Ectodermal cell (in vitro differentiated cells): ENCODE data around the gene PLXNA2.

Source experiments
- H3K27ac ChIP-seq: 2 replicates; pipeline ENCODE4 v1.7.0; 2013; ENCODE audit warnings: mild to moderate bottlenecking, low read depth, low read length; ENCODE audit not compliant: insufficient read depth, poor library complexity, severe bottlenecking
- H3K27me3 ChIP-seq: 2 replicates; pipeline ENCODE4 v1.7.0; 2013; ENCODE audit warnings: mild to moderate bottlenecking, low read length; ENCODE audit not compliant: insufficient read depth, control insufficient read depth, poor library complexity, severe bottlenecking
- H3K36me3 ChIP-seq: one replicate; pipeline ENCODE4 v1.7.0; 2013; ENCODE audit warnings: low read length; ENCODE audit not compliant: control insufficient read depth, insufficient read depth
- H3K4me1 ChIP-seq: one replicate; pipeline ENCODE4 v1.7.0; 2013; ENCODE audit warnings: low read length; ENCODE audit not compliant: control insufficient read depth, insufficient read depth
- H3K4me3 ChIP-seq: 2 replicates; pipeline ENCODE4 v1.7.0; 2013; ENCODE audit warnings: low read depth, low read length, control low read depth; ENCODE audit not compliant: insufficient read depth
- H3K9me3 ChIP-seq: 2 replicates; pipeline ENCODE4 v1.7.0; 2013; ENCODE audit warnings: mild to moderate bottlenecking, low read length, moderate library complexity; ENCODE audit not compliant: control insufficient read depth
- WGBS, 2 experiments: methylation state at CpG; one replicate each; pipeline ENCODE4 v1.1.7; 2013; ENCODE audit warnings: missing lambda C conversion rate in 2 of 2; 5-methylcytosine and 5-hydroxymethylcytosine counted together

The PLXNA2 gene

DNA sequence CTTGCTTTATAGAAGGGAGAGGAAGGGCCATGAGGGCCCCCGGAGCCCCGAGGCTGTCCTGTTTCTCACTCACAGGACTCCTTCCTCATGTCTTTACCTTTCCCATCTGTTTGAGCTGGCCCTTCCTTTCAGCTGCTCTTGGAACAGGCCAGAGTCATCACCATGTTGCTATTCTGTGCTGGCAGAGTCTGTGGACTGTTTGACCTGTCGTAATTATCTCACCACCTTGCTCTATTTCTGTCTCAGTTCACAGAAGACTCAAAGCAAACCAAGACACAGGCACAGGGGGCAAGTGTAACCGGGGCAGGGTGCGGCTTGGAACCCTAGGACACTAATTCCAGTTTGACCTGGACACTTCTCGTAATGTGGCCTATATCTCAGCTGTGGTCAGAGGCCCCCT is 228.9 kb downstream of the PLXNA2 start:
- Histone ChIP-seq H3K27me3 (no peaks in the 10 kb centered on the region), H3K27ac (no peak overlapping the region), H3K9me3 (no peaks in the 10 kb centered on the region), H3K36me3 (no peaks in the 10 kb centered on the region), H3K4me3 (no peak overlapping the region), H3K4me1 (no peaks in the 10 kb centered on the region)
- 72 to 79% methylated on average over 6 of the region's 6 CpGs for WGBS, 2 experiments

DNA sequence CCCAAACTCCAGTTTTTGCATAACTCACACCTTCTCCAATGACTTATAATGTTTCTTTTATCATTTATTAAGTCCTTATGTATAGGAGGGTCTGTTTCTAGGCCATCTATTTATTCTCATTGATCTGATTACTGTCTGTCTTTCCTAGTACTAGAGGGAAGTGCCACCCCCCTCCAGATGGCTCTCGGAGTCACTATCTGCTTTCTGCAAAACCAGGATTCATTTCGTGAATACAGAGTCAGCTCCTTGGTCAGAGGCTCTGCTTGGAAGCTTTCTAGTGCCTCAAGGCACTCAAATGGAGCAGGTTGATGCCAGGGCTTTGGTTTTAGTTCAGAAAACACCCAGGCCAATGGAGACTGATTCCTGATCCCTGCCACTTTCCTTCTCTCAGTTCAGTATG is 231.0 kb downstream of the PLXNA2 start:
- Histone ChIP-seq H3K36me3 (no peaks in the 10 kb centered on the region), H3K27me3 (no peaks in the 10 kb centered on the region), H3K27ac (no peak overlapping the region), H3K9me3 (no peaks in the 10 kb centered on the region), H3K4me3 (no peak overlapping the region), H3K4me1 (no peaks in the 10 kb centered on the region)
- WGBS, 2 experiments, result 81 to 94% methylated on average over 2 of the region's 2 CpGs

DNA sequence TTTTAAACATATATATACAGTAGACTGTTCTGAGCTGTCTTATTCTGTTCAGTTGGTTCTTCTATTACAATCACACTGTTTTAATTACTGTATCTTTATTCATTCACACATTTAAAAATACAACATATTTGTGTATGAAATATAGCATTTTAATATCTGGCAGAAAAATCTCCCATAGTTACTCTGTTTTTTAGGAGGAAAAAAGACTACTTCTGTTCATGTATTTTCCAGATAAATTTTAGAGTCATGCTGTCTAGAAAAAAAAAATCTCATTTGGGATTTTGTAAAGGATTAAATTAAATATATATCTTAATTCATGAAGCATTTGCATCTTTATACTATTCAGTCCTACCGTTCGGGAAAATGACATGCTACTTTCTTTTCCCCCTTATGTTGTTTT is 231.5 kb downstream of the PLXNA2 start:
- no peak overlapping the region for H3K27ac ChIP-seq
- no peaks in the 10 kb centered on the region for H3K36me3 ChIP-seq
- H3K4me3 ChIP-seq, result no peak overlapping the region
- WGBS, 2 experiments, result no CpG with 5 or more reads among the region's 2 CpGs
- no peaks in the 10 kb centered on the region for H3K27me3 ChIP-seq
- H3K9me3 ChIP-seq, result no peaks in the 10 kb centered on the region
- H3K4me1 ChIP-seq, result no peaks in the 10 kb centered on the region

DNA sequence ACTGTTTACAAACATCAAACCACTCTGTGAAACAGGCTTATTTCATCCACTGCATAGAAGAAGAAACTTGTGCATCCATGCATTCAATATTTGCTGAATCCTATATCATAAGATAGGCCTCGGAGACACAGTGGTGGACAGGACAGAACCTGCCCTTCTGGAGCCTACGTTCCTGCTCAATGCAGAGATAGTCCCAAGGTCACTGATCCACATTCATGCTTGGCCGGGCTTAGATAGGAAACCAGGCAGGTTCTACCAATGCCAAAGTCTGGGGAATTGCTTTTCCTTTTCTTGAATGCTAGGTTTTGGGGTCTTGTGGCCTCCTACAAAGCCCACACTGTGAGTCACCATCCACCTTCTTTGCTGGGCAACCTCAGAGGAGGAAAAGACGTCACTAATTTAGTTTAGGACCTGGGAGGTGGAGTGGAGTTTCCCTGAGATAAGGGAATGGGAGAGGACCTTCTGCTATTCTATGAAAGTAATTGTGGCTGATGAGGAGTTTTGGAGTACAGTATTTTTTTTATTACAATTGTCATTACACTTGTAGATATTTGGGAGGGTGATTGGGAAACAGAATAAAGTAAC is 233.6 kb downstream of the PLXNA2 start:
- Histone ChIP-seq H3K9me3 (no peaks in the 10 kb centered on the region), H3K4me3 (no peak overlapping the region), H3K27ac (no peak overlapping the region), H3K36me3 (no peaks in the 10 kb centered on the region), H3K4me1 (no peaks in the 10 kb centered on the region), H3K27me3 (no peaks in the 10 kb centered on the region)
- WGBS, 2 experiments, result 92 to 94% methylated on average over 4 of the region's 4 CpGs

DNA sequence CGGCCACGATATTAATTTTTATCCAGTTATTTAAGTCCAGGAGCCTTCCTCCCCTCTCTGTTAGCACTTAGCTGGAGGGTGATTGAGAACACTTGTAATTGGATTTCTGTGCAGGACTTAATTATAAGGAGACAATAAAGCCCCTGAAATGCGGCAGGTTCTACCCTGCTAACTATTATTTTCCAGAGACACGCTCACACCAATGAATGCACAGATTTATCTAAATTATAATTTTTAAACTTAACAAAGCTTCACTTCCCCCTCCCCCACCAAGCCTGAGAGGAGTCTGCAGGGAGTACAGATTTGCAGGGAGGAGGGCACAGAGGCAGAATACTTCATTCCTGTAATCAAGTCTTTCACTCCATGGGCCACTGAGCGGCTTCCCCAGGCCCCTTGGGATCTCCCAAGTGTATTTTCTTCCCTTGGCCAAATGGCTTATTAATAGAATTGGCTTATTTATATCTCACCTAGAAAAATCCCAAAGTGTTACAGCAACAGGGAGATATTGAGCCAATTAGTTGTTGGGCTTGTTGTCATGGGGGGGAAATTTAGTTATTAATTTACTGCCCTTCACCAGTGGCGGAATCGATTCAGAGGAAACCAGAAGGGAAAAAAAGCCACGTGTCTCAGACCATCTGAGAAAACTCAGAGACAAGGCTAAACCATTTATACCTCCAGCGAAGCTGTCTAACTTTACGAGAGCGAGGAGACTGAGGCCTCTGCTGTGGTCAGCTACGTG is 234.3 kb downstream of the PLXNA2 start:
- no peak overlapping the region for H3K27ac ChIP-seq
- H3K9me3 ChIP-seq, result no peaks in the 10 kb centered on the region
- H3K27me3 ChIP-seq, result no peaks in the 10 kb centered on the region
- WGBS, 2 experiments, result 91 to 95% methylated on average over 9 to 12 of the region's 12 CpGs
- H3K4me3 ChIP-seq, result no peak overlapping the region
- H3K4me1 ChIP-seq, result no peaks in the 10 kb centered on the region
- no peaks in the 10 kb centered on the region for H3K36me3 ChIP-seq

DNA sequence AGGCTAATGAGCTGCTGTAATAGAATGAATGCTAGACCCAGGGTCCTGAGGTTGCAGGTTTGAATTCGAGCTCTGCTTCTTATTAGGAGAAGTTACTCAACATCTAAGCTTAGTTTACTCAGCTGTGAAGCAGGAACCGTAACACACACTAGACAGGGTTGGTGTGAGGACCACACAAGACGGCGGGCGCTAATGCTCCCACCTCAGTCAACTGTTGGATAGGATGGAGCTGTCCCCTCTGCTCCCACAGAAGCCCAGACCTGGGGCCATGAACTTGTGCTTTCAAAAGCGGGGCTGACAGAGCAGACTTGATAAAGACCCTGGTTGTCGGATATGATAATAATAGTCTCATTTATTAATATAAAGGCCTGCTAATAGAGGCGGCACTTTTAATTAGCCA is 234.9 kb downstream of the PLXNA2 start:
- H3K27me3 ChIP-seq, result no peaks in the 10 kb centered on the region
- H3K9me3 ChIP-seq, result no peaks in the 10 kb centered on the region
- WGBS, 2 experiments, result 91 to 95% methylated on average over 6 to 8 of the region's 8 CpGs
- no peaks in the 10 kb centered on the region for H3K4me1 ChIP-seq
- no peak overlapping the region for H3K27ac ChIP-seq
- H3K4me3 ChIP-seq, result no peak overlapping the region
- H3K36me3 ChIP-seq, result no peaks in the 10 kb centered on the region

DNA sequence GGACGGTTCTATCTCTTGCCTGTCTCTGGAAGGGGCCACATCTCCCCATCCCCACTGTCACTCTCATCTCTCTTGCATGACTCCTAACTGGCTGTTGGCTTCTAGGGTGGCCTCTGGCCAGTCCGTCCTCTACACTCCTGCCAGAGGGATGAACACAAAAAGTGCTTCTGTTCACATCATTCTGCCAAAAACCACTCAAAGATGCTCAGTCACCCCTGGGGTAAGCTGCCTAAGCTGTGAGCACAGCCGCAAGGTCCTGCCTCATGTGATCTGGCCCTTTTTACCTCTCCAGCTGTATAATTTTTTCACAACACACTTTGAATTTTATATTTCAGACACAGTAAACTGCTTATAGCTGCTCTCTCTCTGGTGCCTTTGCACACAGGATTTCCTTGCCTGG is 235.7 kb downstream of the PLXNA2 start:
- no peaks in the 10 kb centered on the region for H3K27me3 ChIP-seq
- no peaks in the 10 kb centered on the region for H3K9me3 ChIP-seq
- 89 to 92% methylated on average over 3 of the region's 3 CpGs for WGBS, 2 experiments
- no peaks in the 10 kb centered on the region for H3K4me1 ChIP-seq
- no peak overlapping the region for H3K4me3 ChIP-seq
- no peaks in the 10 kb centered on the region for H3K36me3 ChIP-seq
- H3K27ac ChIP-seq, result no peak overlapping the region

DNA sequence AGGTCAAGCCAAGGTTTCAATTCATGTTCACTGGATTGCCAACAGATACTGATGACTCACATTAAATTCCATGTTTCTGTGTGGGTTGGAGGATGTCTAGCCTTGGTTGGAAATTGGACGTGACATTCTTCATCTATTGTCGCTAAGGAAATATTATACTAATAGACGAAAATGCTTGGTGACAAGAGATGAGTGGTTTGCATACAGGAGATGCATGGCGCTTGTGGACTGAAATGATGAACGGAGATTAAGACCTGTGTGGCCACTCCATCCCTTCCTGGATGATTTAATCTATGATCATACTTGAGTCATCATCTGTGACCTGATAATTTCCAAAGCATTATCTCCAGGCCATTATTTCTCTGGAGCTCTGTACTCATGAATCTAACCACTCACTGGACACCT is 236.2 kb downstream of the PLXNA2 start:
- Histone ChIP-seq H3K27me3 (no peaks in the 10 kb centered on the region), H3K27ac (no peak overlapping the region), H3K36me3 (no peaks in the 10 kb centered on the region), H3K4me3 (no peak overlapping the region), H3K9me3 (no peaks in the 10 kb centered on the region), H3K4me1 (no peaks in the 10 kb centered on the region)
- 96 to 98% methylated on average over 5 of the region's 5 CpGs for WGBS, 2 experiments

DNA sequence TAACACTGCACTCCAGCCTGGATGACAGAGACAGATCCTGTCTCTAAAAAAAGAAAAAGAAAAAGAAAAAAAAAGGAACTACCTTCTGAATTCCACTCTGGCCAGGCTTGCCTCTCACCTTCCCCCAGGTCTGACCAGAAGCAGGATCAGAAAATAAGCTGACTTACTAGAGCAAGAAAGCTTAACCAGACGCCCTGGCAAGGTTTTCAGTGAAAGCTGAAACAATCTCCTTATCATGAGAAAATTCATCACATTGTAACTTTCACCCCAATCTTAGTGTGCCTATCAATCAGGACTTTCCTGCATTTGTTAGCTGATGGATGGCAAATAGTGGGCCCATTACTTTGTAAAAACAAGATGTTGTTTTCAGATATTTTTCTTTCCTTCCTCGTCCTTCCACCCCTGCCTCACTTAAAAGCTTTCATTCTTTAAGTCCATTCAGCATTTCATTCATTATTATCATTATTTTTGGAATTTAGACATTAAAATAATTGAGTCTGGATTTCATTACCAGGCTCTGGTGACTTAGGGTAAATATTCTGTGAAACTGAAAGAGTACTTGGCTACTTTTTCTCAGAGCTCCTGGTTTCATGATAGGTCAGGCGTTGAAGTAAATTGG is 236.8 kb downstream of the PLXNA2 start:
- H3K27ac ChIP-seq, result no peak overlapping the region
- no peaks in the 10 kb centered on the region for H3K9me3 ChIP-seq
- H3K4me3 ChIP-seq, result no peak overlapping the region
- no peaks in the 10 kb centered on the region for H3K27me3 ChIP-seq
- no peaks in the 10 kb centered on the region for H3K36me3 ChIP-seq
- no peaks in the 10 kb centered on the region for H3K4me1 ChIP-seq
- WGBS, 2 experiments, result 93 to 98% methylated on average over 3 of the region's 3 CpGs

DNA sequence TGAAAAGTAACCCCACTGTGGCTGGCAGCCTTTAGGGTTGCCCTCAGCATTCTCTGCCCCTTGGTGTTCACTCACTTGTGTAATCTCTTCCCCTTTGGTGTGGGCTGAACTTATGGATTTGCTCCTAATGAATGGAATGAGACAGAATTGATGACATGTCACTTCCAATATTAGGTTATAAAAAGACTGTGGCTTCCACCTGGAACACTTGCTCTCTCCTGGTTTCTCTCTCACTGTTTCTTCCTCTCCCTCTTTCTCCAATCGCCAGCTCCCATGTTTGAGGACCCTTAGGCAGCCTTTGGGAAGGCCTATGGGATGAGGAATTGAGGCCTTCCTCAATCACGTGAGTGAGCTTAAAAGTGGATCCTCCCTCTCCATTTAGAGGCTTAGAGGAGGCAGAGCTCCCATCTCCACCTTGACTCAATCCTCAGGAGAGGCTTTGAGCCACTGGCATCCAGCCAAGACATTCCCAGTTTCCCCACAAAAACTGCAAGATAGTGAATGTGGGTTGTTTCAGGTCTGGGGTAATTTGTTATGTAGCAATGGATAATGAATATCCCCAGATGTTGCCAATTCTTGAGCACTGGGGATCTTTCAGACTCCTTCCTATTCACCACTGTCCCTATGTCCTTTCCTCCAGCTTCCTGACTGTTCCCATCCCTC is 237.8 kb downstream of the PLXNA2 start:
- Histone ChIP-seq H3K4me3 (no peak overlapping the region), H3K27me3 (no peaks in the 10 kb centered on the region), H3K36me3 (no peaks in the 10 kb centered on the region), H3K27ac (no peak overlapping the region), H3K4me1 (no peaks in the 10 kb centered on the region), H3K9me3 (no peaks in the 10 kb centered on the region)
- WGBS, 2 experiments, result 96 to 100% methylated on average over 1 to 2 of the region's 2 CpGs
